Activated CD4-positive, alpha-beta T cell treated with anti-CD3 and anti-CD28 coated beads, Interleukin-2, amount 10 ng/mL, durations not matched to agents 24 days and 14 days (primary cell): Measurements from ENCODE around the gene PSMD2. TPM values are rescaled to one million over a fixed set of nuclear protein-coding genes. Genes with fewer than 3 reads are reported as not detected.

ENCODE experiments used
- DNase-seq: peaks from one replicate; pipeline ENCODE4 v3.0.0; 2022
- H3K27ac Mint-ChIP-seq: one replicate; pipeline ENCODE4 v1.8.0; 2022; ENCODE audit warnings: mild to moderate bottlenecking, mixed read lengths
- H3K27me3 Mint-ChIP-seq: one replicate; pipeline ENCODE4 v1.8.0; 2022; ENCODE audit warnings: mixed read lengths
- H3K36me3 Mint-ChIP-seq: one replicate; pipeline ENCODE4 v1.8.0; 2022; ENCODE audit warnings: low read depth, mild to moderate bottlenecking, mixed read lengths
- H3K4me1 Mint-ChIP-seq: one replicate; pipeline ENCODE4 v1.8.0; 2021; ENCODE audit warnings: mixed read lengths
- H3K4me3 Mint-ChIP-seq: one replicate; pipeline ENCODE4 v1.8.0; 2022; ENCODE audit warnings: mild to moderate bottlenecking, moderate library complexity, mixed read lengths
- H3K9me3 Mint-ChIP-seq: one replicate; pipeline ENCODE4 v1.8.0; 2021; ENCODE audit warnings: mixed read lengths
- intact Hi-C: fragments of 100-400 bp; cut with micrococcal nuclease; formaldehyde crosslinking; loops from one replicate; pipeline ENCODE4 v1.15.1; 2023
- total RNA-seq: library from RNA; stranded (reverse); gene quantifications from 2 replicates; pipeline ENCODE4 v1.2.3, GENCODE V29; 2022

PSMD2 gene
- total RNA-seq, 1 donor from 2014 or later: 283 TPM

- intact Hi-C loops: loop anchor here (2.0 kb wide), 1 partner anchor 67 kb away; the partner anchor contains the start of genes ALG3 and EEF1AKMT4
- no peaks in the 10 kb centered on the region for H3K9me3 Mint-ChIP-seq
- H3K4me1 Mint-ChIP-seq: peaks cover 35% of the 10 kb centered on the region
- peak overlapping the region; percentile 89 for H3K4me3 Mint-ChIP-seq
- DNase-seq: no peak
- H3K27ac Mint-ChIP-seq: peak overlapping the region; percentile 89
- peaks cover 43% of the 10 kb centered on the region for H3K36me3 Mint-ChIP-seq
- H3K27me3 Mint-ChIP-seq: no peaks in the 10 kb centered on the region
These were observed 17.0 kb downstream of the PSMD2 start for GRCh38 chr3:184315871-184316661.

GRCh38 chr3:184316792-184317191 lies 17.8 kb downstream of the PSMD2 start:
- intact Hi-C loops: no loop called here
- peak; percentile 65 for DNase-seq
- H3K9me3 Mint-ChIP-seq: no peaks in the 10 kb centered on the region
- H3K27ac Mint-ChIP-seq: peak overlapping the region; percentile 89
- H3K4me3 Mint-ChIP-seq: peak overlapping the region; percentile 89
- H3K36me3 Mint-ChIP-seq: peaks cover 51% of the 10 kb centered on the region
- H3K27me3 Mint-ChIP-seq: no peaks in the 10 kb centered on the region
- peaks cover 39% of the 10 kb centered on the region for H3K4me1 Mint-ChIP-seq

GRCh38 chr3:184317201-184317600 lies 18.2 kb downstream of the PSMD2 start:
- Mint-ChIP-seq H3K4me1 (peaks cover 39% of the 10 kb centered on the region), H3K9me3 (no peaks in the 10 kb centered on the region), H3K27ac (peak overlapping the region; percentile 66), H3K27me3 (no peaks in the 10 kb centered on the region), H3K36me3 (peaks cover 55% of the 10 kb centered on the region), H3K4me3 (peak overlapping the region; percentile 89)
- intact Hi-C loops: no loop called here
- DNase-seq: no peak

GRCh38 chr3:184320104-184320445 lies 21.0 kb downstream of the PSMD2 start:
- H3K27ac Mint-ChIP-seq: peak overlapping the region; percentile 20
- H3K36me3 Mint-ChIP-seq: peaks cover 81% of the 10 kb centered on the region
- no peaks in the 10 kb centered on the region for H3K9me3 Mint-ChIP-seq
- DNase-seq: no peak
- no peak overlapping the region for H3K4me3 Mint-ChIP-seq
- H3K27me3 Mint-ChIP-seq: no peaks in the 10 kb centered on the region
- H3K4me1 Mint-ChIP-seq: peaks cover 41% of the 10 kb centered on the region
- intact Hi-C loops: no loop called here

GRCh38 chr3:184321666-184322065 lies 22.6 kb downstream of the PSMD2 start:
- no peak overlapping the region for H3K27ac Mint-ChIP-seq
- peaks cover 86% of the 10 kb centered on the region for H3K36me3 Mint-ChIP-seq
- no peak for DNase-seq
- intact Hi-C loops: no loop called here
- H3K4me3 Mint-ChIP-seq: no peak overlapping the region
- H3K9me3 Mint-ChIP-seq: no peaks in the 10 kb centered on the region
- no peaks in the 10 kb centered on the region for H3K27me3 Mint-ChIP-seq
- peaks cover 42% of the 10 kb centered on the region for H3K4me1 Mint-ChIP-seq

GRCh38 chr3:184322731-184323487 lies 23.9 kb downstream of the PSMD2 start:
- no peak for DNase-seq
- Mint-ChIP-seq H3K4me3 (no peak overlapping the region), H3K27ac (no peak overlapping the region), H3K27me3 (no peaks in the 10 kb centered on the region), H3K4me1 (peaks cover 34% of the 10 kb centered on the region), H3K36me3 (peaks cover 86% of the 10 kb centered on the region), H3K9me3 (no peaks in the 10 kb centered on the region)
- intact Hi-C loops: no loop called here

GRCh38 chr3:184323696-184324095 lies 24.7 kb downstream of the PSMD2 start:
- no peak for DNase-seq
- Mint-ChIP-seq H3K4me1 (peaks cover 33% of the 10 kb centered on the region), H3K36me3 (peaks cover 90% of the 10 kb centered on the region), H3K27me3 (no peaks in the 10 kb centered on the region), H3K27ac (no peak overlapping the region), H3K4me3 (no peak overlapping the region), H3K9me3 (no peaks in the 10 kb centered on the region)
- intact Hi-C loops: no loop called here

GRCh38 chr3:184325269-184325668 lies 26.2 kb downstream of the PSMD2 start:
- no peaks in the 10 kb centered on the region for H3K9me3 Mint-ChIP-seq
- no peaks in the 10 kb centered on the region for H3K27me3 Mint-ChIP-seq
- H3K4me1 Mint-ChIP-seq: peaks cover 34% of the 10 kb centered on the region
- H3K27ac Mint-ChIP-seq: peak overlapping the region; percentile 5
- H3K4me3 Mint-ChIP-seq: no peak overlapping the region
- intact Hi-C loops: no loop called here
- peaks cover 96% of the 10 kb centered on the region for H3K36me3 Mint-ChIP-seq
- no peak for DNase-seq

- H3K9me3 Mint-ChIP-seq: no peaks in the 10 kb centered on the region
- peak overlapping the region; percentile 74 for H3K27ac Mint-ChIP-seq
- no peak for DNase-seq
- peaks cover 94% of the 10 kb centered on the region for H3K36me3 Mint-ChIP-seq
- intact Hi-C loops: no loop called here
- peaks cover 32% of the 10 kb centered on the region for H3K4me1 Mint-ChIP-seq
- H3K27me3 Mint-ChIP-seq: no peaks in the 10 kb centered on the region
- no peak overlapping the region for H3K4me3 Mint-ChIP-seq
These were observed 26.8 kb downstream of the PSMD2 start for GRCh38 chr3:184325715-184326369.

GRCh38 chr3:184327171-184327570 lies 28.1 kb downstream of the PSMD2 start:
- intact Hi-C loops: no loop called here
- DNase-seq: no peak
- Mint-ChIP-seq H3K36me3 (peaks cover 94% of the 10 kb centered on the region), H3K4me3 (no peak overlapping the region), H3K27ac (no peak overlapping the region), H3K27me3 (no peaks in the 10 kb centered on the region), H3K4me1 (peaks cover 27% of the 10 kb centered on the region), H3K9me3 (no peaks in the 10 kb centered on the region)

GRCh38 chr3:184328516-184328915 lies 29.5 kb downstream of the PSMD2 start:
- peaks cover 41% of the 10 kb centered on the region for H3K4me1 Mint-ChIP-seq

GRCh38 chr3:184332370-184333090 lies 33.5 kb downstream of the PSMD2 start:
- DNase-seq: no peak
- Mint-ChIP-seq H3K4me1 (peaks cover 54% of the 10 kb centered on the region), H3K9me3 (no peaks in the 10 kb centered on the region), H3K4me3 (no peak overlapping the region), H3K36me3 (peaks cover 78% of the 10 kb centered on the region), H3K27ac (peak overlapping the region; percentile 92), H3K27me3 (no peaks in the 10 kb centered on the region)
- intact Hi-C loops: no loop called here

More at GRCh38 chr3:184328516-184328915, 29.5 kb downstream of the PSMD2 start:
- no peaks in the 10 kb centered on the region for H3K27me3 Mint-ChIP-seq
- no peaks in the 10 kb centered on the region for H3K9me3 Mint-ChIP-seq
- DNase-seq: no peak
- intact Hi-C loops: no loop called here
- H3K4me3 Mint-ChIP-seq: no peak overlapping the region
- H3K27ac Mint-ChIP-seq: no peak overlapping the region
- peaks cover 96% of the 10 kb centered on the region for H3K36me3 Mint-ChIP-seq

- peaks cover 60% of the 10 kb centered on the region for H3K4me1 Mint-ChIP-seq
These were observed 34.1 kb downstream of the PSMD2 start for GRCh38 chr3:184333190-184333589.

More at GRCh38 chr3:184333190-184333589, 34.1 kb downstream of the PSMD2 start:
- Mint-ChIP-seq H3K36me3 (peaks cover 71% of the 10 kb centered on the region), H3K9me3 (no peaks in the 10 kb centered on the region), H3K4me3 (no peak overlapping the region), H3K27ac (peak overlapping the region; percentile 92), H3K27me3 (no peaks in the 10 kb centered on the region)
- intact Hi-C loops: no loop called here
- no peak for DNase-seq
